K562 (cell line): ENCODE measurements around the gene SLC7A8. TPM values are rescaled to one million over a fixed set of nuclear protein-coding genes. Genes with fewer than 3 reads are reported as not detected.
A peak's percentile ranks its signal among the peaks of the same experiment; 100 is the strongest.

Experiments used
- CHD2 ChIP-seq: IDR thresholded peaks from 2 replicates; pipeline ENCODE4 v1.6.1; 2011; ENCODE audit warnings: low read depth, low read length
- DNMT1 ChIP-seq: fragments of 450-650 bp; IDR thresholded peaks from 2 replicates; pipeline ENCODE4 v1.6.1; 2016; ENCODE audit warnings: antibody characterized with exemption, mild to moderate bottlenecking
- GABPB1 ChIP-seq: sonication (generic); formaldehyde crosslinking; IDR thresholded peaks from 2 replicates; pipeline ENCODE4 v1.8.0; 2022; ENCODE audit warnings: mild to moderate bottlenecking, missing genetic modification reagents
- HNRNPK ChIP-seq: fragments of 200-400 bp; formaldehyde crosslinking; IDR thresholded peaks from one replicate; pipeline ENCODE4 v1.6.1; 2018; ENCODE audit warnings: mild to moderate bottlenecking, low read depth, low read length; ENCODE audit not compliant: poor library complexity, severe bottlenecking
- L3MBTL2 ChIP-seq: fragments of 450-650 bp; IDR thresholded peaks from 2 replicates; pipeline ENCODE4 v1.6.1; 2016; ENCODE audit warnings: mild to moderate bottlenecking, moderate library complexity
- RB1 ChIP-seq: fragments of 450-650 bp; IDR thresholded peaks from 2 replicates; pipeline ENCODE4 v1.6.1; 2017; ENCODE audit warnings: low read depth, mild to moderate bottlenecking
- SMAD4 ChIP-seq: fragments of 250-450 bp; sonication (Bioruptor Pico); conservative IDR thresholded peaks from 2 replicates; pipeline ENCODE4 v1.8.0; 2021; ENCODE audit warnings: inconsistent platforms, mild to moderate bottlenecking, moderate library complexity
- TAF1 ChIP-seq: IDR thresholded peaks from 2 replicates; pipeline ENCODE4 v1.6.1; 2011; ENCODE audit warnings: mild to moderate bottlenecking, low read length, moderate library complexity; ENCODE audit not compliant: insufficient read depth, control insufficient read depth, severe bottlenecking; ENCODE audit errors: extremely low read depth
- TBP ChIP-seq: optimal IDR thresholded peaks from 2 replicates; pipeline ENCODE3; 2011; ENCODE audit warnings: low read depth, low read length, improper control_type of control experiment
- ZNF707 ChIP-seq: fragments of 250-450 bp; sonication (Bioruptor Pico); conservative IDR thresholded peaks from 2 replicates; pipeline ENCODE4 v1.8.0; 2022; ENCODE audit warnings: inconsistent platforms, mild to moderate bottlenecking, moderate library complexity
- polyA plus RNA-seq, 8 experiments: library from polyadenylated mRNA; depleted of rRNA in 4 of 8; stranded (reverse) in 5 of 8; unstranded in 3 of 8; fragments of >200 nt; fragmentation: Nextera tagmentation in 2 of 8; fragmentation: Illumina TruSeq in 1 of 8; extraction: Ambion mirVana in 2 of 8; extraction: Trizol in 1 of 8; gene quantifications; 2 replicates each; pipeline versions ENCODE4 v1.2.1 to v1.2.3, GENCODE V29; 2011 to 2014; ENCODE audit warnings: inconsistent platforms in 1 of 8, missing spikeins in 1 of 8
- total RNA-seq, 7 experiments: library from RNA; depleted of rRNA in 6 of 7; stranded (reverse); fragments of >200 nt in 6 of 7; fragmentation: Illumina TruSeq in 2 of 7; extraction: Trizol in 2 of 7; gene quantifications; 2 replicates each; pipeline versions ENCODE4 v1.2.1 to v1.2.3, GENCODE V29; 2011 to 2021; ENCODE audit warnings: low replicate concordance in 1 of 7
- TF ChIP-seq, protein P1 (sequence below): fragments of 450-650 bp; IDR thresholded peaks from 2 replicates; pipeline ENCODE4 v1.6.1; 2016; ENCODE audit warnings: low read depth, mild to moderate bottlenecking, moderate library complexity
- TF ChIP-seq, protein P2 (sequence below), 3 experiments: fragments of 200-800 bp in 1 of 3; fragments of 250-450 bp in 1 of 3; fragments of 450-650 bp in 1 of 3; sonication (Bioruptor Pico) in 1 of 3; sonication (Bioruptor generic) in 1 of 3; formaldehyde crosslinking in 1 of 3; IDR thresholded peaks; 2 replicates each; pipeline versions ENCODE4 v1.6.1 to v1.8.0; 2016 to 2022; ENCODE audit warnings: mild to moderate bottlenecking in 2 of 3, missing genetic modification characterization in 2 of 3, missing compliant biosample characterization in 1 of 3, moderate library complexity in 1 of 3

Gene SLC7A8
- total and polyA plus RNA-seq, 9 of the 15 experiments (the other 6 are each of a cell fraction or from before 2014, with no cell fraction given): 2.0 to 33.0 (median 6.0) TPM

DNA sequence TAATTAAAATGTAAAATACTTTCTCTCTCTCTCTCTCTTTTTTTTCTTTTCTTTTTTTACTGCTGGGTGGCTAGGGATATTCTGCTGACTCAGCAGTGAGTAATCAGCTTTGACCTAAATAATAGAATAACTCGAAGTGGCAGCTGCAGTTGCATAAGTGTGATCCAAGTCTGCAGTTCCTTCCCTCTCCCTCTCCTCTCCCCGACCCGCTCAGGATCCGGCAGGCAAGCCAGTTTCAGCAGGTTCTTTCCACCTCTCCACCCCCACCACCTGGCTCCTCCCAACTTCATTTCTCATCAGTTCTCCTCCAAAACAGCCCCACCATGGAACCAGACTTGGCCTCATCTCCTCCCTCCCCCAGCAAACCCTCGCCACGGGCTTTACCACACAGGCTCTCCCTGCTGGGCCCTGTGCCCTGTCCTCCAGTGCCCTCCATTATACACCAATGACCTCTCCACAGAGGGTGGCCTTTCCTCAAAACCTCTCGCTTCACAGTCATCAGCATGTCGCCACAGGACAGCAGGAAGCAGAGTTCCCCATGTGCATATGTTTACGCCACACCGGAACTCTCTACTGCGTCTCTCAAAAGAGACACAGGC lies 22.4 kb downstream of the SLC7A8 start (continued):
- TF ChIP-seq SMAD4 (CRISPR knock-in tag): peak; percentile 69; the same call in 1 of the 2 replicates
- TF ChIP-seq RB1: no peak
- no peak for TF ChIP-seq DNMT1
- TF ChIP-seq HNRNPK: no peak
- TF ChIP-seq, protein P1, sequence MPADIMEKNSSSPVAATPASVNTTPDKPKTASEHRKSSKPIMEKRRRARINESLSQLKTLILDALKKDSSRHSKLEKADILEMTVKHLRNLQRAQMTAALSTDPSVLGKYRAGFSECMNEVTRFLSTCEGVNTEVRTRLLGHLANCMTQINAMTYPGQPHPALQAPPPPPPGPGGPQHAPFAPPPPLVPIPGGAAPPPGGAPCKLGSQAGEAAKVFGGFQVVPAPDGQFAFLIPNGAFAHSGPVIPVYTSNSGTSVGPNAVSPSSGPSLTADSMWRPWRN: peak; percentile 46; the same call in 1 of the 2 replicates
- TF ChIP-seq CHD2: no peak
- peak; percentile 43 for TF ChIP-seq TBP
- TF ChIP-seq, protein P2, sequence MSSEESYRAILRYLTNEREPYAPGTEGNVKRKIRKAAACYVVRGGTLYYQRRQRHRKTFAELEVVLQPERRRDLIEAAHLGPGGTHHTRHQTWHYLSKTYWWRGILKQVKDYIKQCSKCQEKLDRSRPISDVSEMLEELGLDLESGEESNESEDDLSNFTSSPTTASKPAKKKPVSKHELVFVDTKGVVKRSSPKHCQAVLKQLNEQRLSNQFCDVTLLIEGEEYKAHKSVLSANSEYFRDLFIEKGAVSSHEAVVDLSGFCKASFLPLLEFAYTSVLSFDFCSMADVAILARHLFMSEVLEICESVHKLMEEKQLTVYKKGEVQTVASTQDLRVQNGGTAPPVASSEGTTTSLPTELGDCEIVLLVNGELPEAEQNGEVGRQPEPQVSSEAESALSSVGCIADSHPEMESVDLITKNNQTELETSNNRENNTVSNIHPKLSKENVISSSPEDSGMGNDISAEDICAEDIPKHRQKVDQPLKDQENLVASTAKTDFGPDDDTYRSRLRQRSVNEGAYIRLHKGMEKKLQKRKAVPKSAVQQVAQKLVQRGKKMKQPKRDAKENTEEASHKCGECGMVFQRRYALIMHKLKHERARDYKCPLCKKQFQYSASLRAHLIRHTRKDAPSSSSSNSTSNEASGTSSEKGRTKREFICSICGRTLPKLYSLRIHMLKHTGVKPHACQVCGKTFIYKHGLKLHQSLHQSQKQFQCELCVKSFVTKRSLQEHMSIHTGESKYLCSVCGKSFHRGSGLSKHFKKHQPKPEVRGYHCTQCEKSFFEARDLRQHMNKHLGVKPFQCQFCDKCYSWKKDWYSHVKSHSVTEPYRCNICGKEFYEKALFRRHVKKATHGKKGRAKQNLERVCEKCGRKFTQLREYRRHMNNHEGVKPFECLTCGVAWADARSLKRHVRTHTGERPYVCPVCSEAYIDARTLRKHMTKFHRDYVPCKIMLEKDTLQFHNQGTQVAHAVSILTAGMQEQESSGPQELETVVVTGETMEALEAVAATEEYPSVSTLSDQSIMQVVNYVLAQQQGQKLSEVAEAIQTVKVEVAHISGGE (CRISPR knock-in tag; IDR thresholded peaks at IDR 0.05): 0 out of 6 replicates have a peak, but pooled peaks of 1 of the 3 experiments have one; percentile 19
- no peak for TF ChIP-seq GABPB1 (CRISPR knock-in tag)
- no peak for TF ChIP-seq ZNF707 (CRISPR knock-in tag)
- TF ChIP-seq TAF1: peak; percentile 33
- peak; percentile 58; the same call in 1 of the 2 replicates for TF ChIP-seq L3MBTL2
